ENCODE measurements around the gene PRSS3. TPM values are rescaled to one million over a fixed set of nuclear protein-coding genes. Genes with fewer than 3 reads are reported as not detected.
"Not testable (repeated sequence)": the region's sequence is repeated elsewhere in the genome, so short reads cannot be mapped to it uniquely, and the experiment has no call there.

The PRSS3 gene
- total RNA-seq, 1 donor from 2014 or later = 0.51 TPM

GRCh38 chr9:33786681-33787080, 8.7 kb upstream of the PRSS3 start:
- no peak for DNase-seq

- no peak for DNase-seq
Measured at GRCh38 chr9:33787839-33788238, 7.5 kb upstream of the PRSS3 start.

- not testable (repeated sequence) for DNase-seq
Measured at GRCh38 chr9:33789429-33789828, 5.9 kb upstream of the PRSS3 start.

GRCh38 chr9:33791117-33791516, 4.2 kb upstream of the PRSS3 start:
- peak; percentile 84 for DNase-seq

GRCh38 chr9:33793496-33793895, 1.9 kb upstream of the PRSS3 start:
- DNase-seq = not testable (repeated sequence)

GRCh38 chr9:33794560-33794959, 801 bp upstream of the PRSS3 start:
- no peak for DNase-seq

GRCh38 chr9:33795819-33796218, 458 bp downstream of the PRSS3 start:
- DNase-seq = no peak

- not testable (repeated sequence) for DNase-seq
Measured at GRCh38 chr9:33796679-33797078, 1.3 kb downstream of the PRSS3 start.

- no peak for DNase-seq
Measured at GRCh38 chr9:33797837-33798236, 2.5 kb downstream of the PRSS3 start.

GRCh38 chr9:33798545-33798944, 3.2 kb downstream of the PRSS3 start:
- no peak for DNase-seq

- no peak for DNase-seq
Measured at GRCh38 chr9:33799928-33800704, 4.8 kb downstream of the PRSS3 start.

- peak; percentile 66 for DNase-seq
Measured at GRCh38 chr9:33800886-33801285, 5.5 kb downstream of the PRSS3 start.

- DNase-seq = not testable (repeated sequence)
Measured at GRCh38 chr9:33801943-33802500, 6.7 kb downstream of the PRSS3 start.

- not testable (repeated sequence) for DNase-seq
Measured at GRCh38 chr9:33804196-33804595, 8.8 kb downstream of the PRSS3 start.

- DNase-seq = not testable (repeated sequence)
Measured at GRCh38 chr9:33807156-33807555, 11.8 kb downstream of the PRSS3 start.

GRCh38 chr9:33808979-33809322, 13.6 kb downstream of the PRSS3 start:
- not testable (repeated sequence) for DNase-seq

- DNase-seq = no peak
Measured at GRCh38 chr9:33809506-33809905, 14.1 kb downstream of the PRSS3 start.

- DNase-seq = peak; percentile 90
Measured at GRCh38 chr9:33813712-33814641, 18.6 kb downstream of the PRSS3 start.

GRCh38 chr9:33815781-33816180, 20.4 kb downstream of the PRSS3 start:
- no peak for DNase-seq

- peak; percentile 95 for DNase-seq
Measured at GRCh38 chr9:33816327-33817252, 21.2 kb downstream of the PRSS3 start, which contains the start of gene UBE2R2. UBE2R2 (plus strand) TSS chr9:33817160; CDS start chr9:33817758, 598 bp downstream.

GRCh38 chr9:33817327-33818166, 22.2 kb downstream of the PRSS3 start:
- peak; percentile 87 for DNase-seq

Measured in dermis blood vessel endothelial cell (primary cell).